Measurements from ENCODE around the gene C16orf96.
A peak's percentile ranks its signal among the peaks of the same experiment; 100 is the strongest.

C16orf96 gene

DNA sequence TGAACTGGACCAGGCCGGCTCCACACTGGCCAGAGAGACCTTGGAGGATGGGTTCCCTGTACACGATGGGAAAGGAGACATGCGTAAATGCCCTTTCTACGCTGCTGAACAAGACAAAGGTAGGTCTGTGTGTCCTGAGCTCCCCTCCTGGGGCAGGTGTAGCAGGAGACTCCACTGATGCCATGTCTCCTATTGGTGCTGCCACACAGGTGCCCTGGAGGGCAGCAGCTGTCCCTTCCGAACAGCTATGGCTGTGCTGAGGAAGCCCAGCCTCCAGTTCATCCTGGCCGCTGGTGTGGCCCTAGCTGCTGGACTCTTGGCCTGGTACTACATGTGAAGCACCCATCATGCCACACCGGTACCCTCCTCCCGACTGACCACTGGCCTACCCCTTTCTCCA, 46.7 kb upstream of the C16orf96 start:
- no peaks in the 10 kb centered on the region for H3K27me3 ChIP-seq (ENCODE audit: control insufficient read depth in 3 of 3, insufficient read depth in 3 of 3, low read depth in 1 of 3, low read length in 3 of 3)

DNA sequence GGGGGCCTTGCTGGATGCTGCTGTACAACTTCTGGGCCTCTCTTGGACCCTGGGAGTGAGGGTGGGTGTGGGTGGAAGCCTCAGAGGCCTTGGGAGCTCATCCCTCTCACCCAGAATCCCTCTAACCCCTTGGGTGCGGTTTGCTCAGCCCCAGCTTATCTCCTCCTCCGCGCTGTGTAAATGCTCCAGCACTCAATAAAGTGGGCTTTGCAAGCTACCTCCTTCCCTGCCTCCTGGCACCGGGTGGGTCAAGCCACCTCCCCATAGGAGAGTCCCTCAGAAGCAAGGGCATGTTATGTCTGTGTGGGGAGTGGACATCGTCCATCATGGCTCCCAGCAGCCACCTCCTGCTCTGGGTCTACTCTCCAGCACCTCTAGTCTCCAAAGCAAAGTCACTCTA, 46.0 kb upstream of the C16orf96 start:
- Histone ChIP-seq H3K14ac (ENCODE audit: low read length) (no peak overlapping the region), H2AFZ (ENCODE audit: low read length) (no peak overlapping the region), H3K4me2 (ENCODE audit: insufficient read depth, low read length, poor library complexity, severe bottlenecking) (no peak overlapping the region), H2AK5ac (ENCODE audit: low read depth, low read length) (no peak overlapping the region), H3K9me3 (replicated peaks in 1 of 2; ENCODE audit: control insufficient read depth in 2 of 2, insufficient read depth in 1 of 2, low read depth in 1 of 2, low read length in 2 of 2) (no peaks in the 10 kb centered on the region), H4K91ac (ENCODE audit: low read depth, low read length, poor library complexity) (no peak overlapping the region), H3K4ac (ENCODE audit: low read length) (no peak overlapping the region), H3K36me3 (replicated peaks in 1 of 2; ENCODE audit: control insufficient read depth in 2 of 2, insufficient read depth in 2 of 2, low read length in 2 of 2) (peaks cover 31 to 78% of the 10 kb centered on the region in 2 donors), H2BK15ac (ENCODE audit: low read length) (no peak overlapping the region), H3K4me3 (ENCODE audit: low read length in 2 of 2) (no peak overlapping the region), H3K9ac (ENCODE audit: low read depth, low read length, poor library complexity) (no peak overlapping the region), H3K27me3 (ENCODE audit: control insufficient read depth in 3 of 3, insufficient read depth in 3 of 3, low read depth in 1 of 3, low read length in 3 of 3) (no peaks in the 10 kb centered on the region), H2BK12ac (ENCODE audit: low read length) (no peak overlapping the region), H2BK120ac (ENCODE audit: low read depth, low read length) (no peak overlapping the region), H4K8ac (ENCODE audit: low read depth, low read length) (no peak overlapping the region), H3K27ac (replicated peaks; ENCODE audit: low read length) (no peak overlapping the region), H3K18ac (ENCODE audit: low read length) (no peak overlapping the region), H3K4me1 (ENCODE audit: control insufficient read depth in 2 of 2, insufficient read depth in 1 of 2, low read depth in 1 of 2, low read length in 2 of 2) (no peaks in the 10 kb centered on the region), H3K79me1 (ENCODE audit: low read depth, low read length) (no peaks in the 10 kb centered on the region), H2BK5ac (ENCODE audit: low read length) (peak overlapping the region; percentile 15), H3K23ac (ENCODE audit: low read depth, low read length, poor library complexity) (no peak overlapping the region)
- WGBS, 2 donors (ENCODE audit: extremely low coverage in 2 of 2, insufficient read length in 2 of 2, insufficient replicate concordance in 1 of 2): no CpG with 5 or more reads among the region's 5 CpGs
- DNase-seq (ENCODE audit: low spot score): no peak

More for the DNA sequence above, 46.7 kb upstream of the C16orf96 start:
- no peak overlapping the region for H4K8ac ChIP-seq (ENCODE audit: low read depth, low read length)
- no peak overlapping the region for H3K18ac ChIP-seq (ENCODE audit: low read length)
- no peak overlapping the region for H2BK5ac ChIP-seq (ENCODE audit: low read length)
- no peak overlapping the region for H2AK5ac ChIP-seq (ENCODE audit: low read depth, low read length)
- H2BK120ac ChIP-seq (ENCODE audit: low read depth, low read length): no peak overlapping the region
- no peak overlapping the region for H3K9ac ChIP-seq (ENCODE audit: low read depth, low read length, poor library complexity)
- no peak overlapping the region for H3K4me3 ChIP-seq (ENCODE audit: low read length in 2 of 2)
- H3K14ac ChIP-seq (ENCODE audit: low read length): no peak overlapping the region
- H3K36me3 ChIP-seq (replicated peaks in 1 of 2; ENCODE audit: control insufficient read depth in 2 of 2, insufficient read depth in 2 of 2, low read length in 2 of 2): peaks cover 31 to 76% of the 10 kb centered on the region in 2 donors
- no peaks in the 10 kb centered on the region for H3K4me1 ChIP-seq (ENCODE audit: control insufficient read depth in 2 of 2, insufficient read depth in 1 of 2, low read depth in 1 of 2, low read length in 2 of 2)
- DNase-seq (ENCODE audit: low spot score): no peak
- H2BK15ac ChIP-seq (ENCODE audit: low read length): no peak overlapping the region
- no peak overlapping the region for H3K23ac ChIP-seq (ENCODE audit: low read depth, low read length, poor library complexity)
- WGBS, 2 donors (ENCODE audit: extremely low coverage in 2 of 2, insufficient read length in 2 of 2, insufficient replicate concordance in 1 of 2): no CpG with 5 or more reads among the region's 8 CpGs
- no peaks in the 10 kb centered on the region for H3K9me3 ChIP-seq (replicated peaks in 1 of 2; ENCODE audit: control insufficient read depth in 2 of 2, insufficient read depth in 1 of 2, low read depth in 1 of 2, low read length in 2 of 2)
- no peak overlapping the region for H2BK12ac ChIP-seq (ENCODE audit: low read length)
- H3K79me1 ChIP-seq (ENCODE audit: low read depth, low read length): no peaks in the 10 kb centered on the region
- H4K91ac ChIP-seq (ENCODE audit: low read depth, low read length, poor library complexity): no peak overlapping the region
- no peak overlapping the region for H3K4me2 ChIP-seq (ENCODE audit: insufficient read depth, low read length, poor library complexity, severe bottlenecking)
- H3K27ac ChIP-seq (replicated peaks; ENCODE audit: low read length): no peak overlapping the region
- no peak overlapping the region for H2AFZ ChIP-seq (ENCODE audit: low read length)
- H3K4ac ChIP-seq (ENCODE audit: low read length): no peak overlapping the region

DNA sequence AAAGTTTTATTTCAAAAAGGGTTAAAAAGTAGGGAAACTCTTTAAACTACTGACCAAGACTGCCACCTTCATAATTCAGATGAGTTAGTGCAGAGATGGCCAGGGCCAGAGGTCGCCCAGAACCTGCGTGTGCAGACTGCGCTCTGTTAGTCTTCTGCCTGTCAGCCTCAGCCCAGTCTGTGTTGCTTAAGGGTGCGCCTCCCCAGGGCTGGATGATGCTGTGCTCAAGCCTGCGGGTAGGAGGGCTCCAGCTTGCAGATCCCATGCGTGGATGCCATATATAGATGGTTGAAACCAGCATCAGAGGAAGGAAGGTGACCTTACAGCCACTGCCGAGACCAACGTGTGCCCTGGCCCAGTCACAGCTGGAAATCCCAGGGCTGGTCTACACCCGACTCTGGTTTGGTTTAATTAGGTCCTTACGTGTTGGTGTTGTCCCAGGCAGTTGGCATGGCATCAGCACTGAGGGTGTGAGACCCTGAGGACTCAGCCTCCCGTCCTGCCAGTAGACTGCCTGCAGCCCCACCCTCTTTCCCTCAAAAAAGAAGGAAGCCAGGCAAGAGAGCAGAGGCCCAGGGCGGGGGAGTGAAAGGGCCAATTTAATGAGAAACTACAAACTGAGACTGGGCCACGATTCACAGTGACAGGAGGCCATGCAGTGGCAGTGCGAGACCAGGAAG, 45.3 kb upstream of the C16orf96 start:
- H3K36me3 ChIP-seq (replicated peaks in 1 of 2; ENCODE audit: control insufficient read depth in 2 of 2, insufficient read depth in 2 of 2, low read length in 2 of 2): peaks cover 31 to 78% of the 10 kb centered on the region in 2 donors
- no peak overlapping the region for H2AFZ ChIP-seq (ENCODE audit: low read length)
- H3K27me3 ChIP-seq (ENCODE audit: control insufficient read depth in 3 of 3, insufficient read depth in 3 of 3, low read depth in 1 of 3, low read length in 3 of 3): no peaks in the 10 kb centered on the region
- no peak overlapping the region for H2BK120ac ChIP-seq (ENCODE audit: low read depth, low read length)
- no peak overlapping the region for H3K14ac ChIP-seq (ENCODE audit: low read length)
- no peak overlapping the region for H3K4me2 ChIP-seq (ENCODE audit: insufficient read depth, low read length, poor library complexity, severe bottlenecking)
- no peak overlapping the region for H3K4me3 ChIP-seq (ENCODE audit: low read length in 2 of 2)
- H4K91ac ChIP-seq (ENCODE audit: low read depth, low read length, poor library complexity): no peak overlapping the region
- no peak overlapping the region for H3K18ac ChIP-seq (ENCODE audit: low read length)
- H3K27ac ChIP-seq (replicated peaks; ENCODE audit: low read length): no peak overlapping the region
- H3K23ac ChIP-seq (ENCODE audit: low read depth, low read length, poor library complexity): no peak overlapping the region
- H3K4me1 ChIP-seq (ENCODE audit: control insufficient read depth in 2 of 2, insufficient read depth in 1 of 2, low read depth in 1 of 2, low read length in 2 of 2): no peaks in the 10 kb centered on the region
- no CpG with 5 or more reads among the region's 14 CpGs for WGBS, 2 donors (ENCODE audit: extremely low coverage in 2 of 2, insufficient read length in 2 of 2, insufficient replicate concordance in 1 of 2)
- no peak for DNase-seq (ENCODE audit: low spot score)
- no peak overlapping the region for H4K8ac ChIP-seq (ENCODE audit: low read depth, low read length)
- no peak overlapping the region for H2BK5ac ChIP-seq (ENCODE audit: low read length)
- H3K79me1 ChIP-seq (ENCODE audit: low read depth, low read length): no peaks in the 10 kb centered on the region
- H3K4ac ChIP-seq (ENCODE audit: low read length): no peak overlapping the region
- H3K9me3 ChIP-seq (replicated peaks in 1 of 2; ENCODE audit: control insufficient read depth in 2 of 2, insufficient read depth in 1 of 2, low read depth in 1 of 2, low read length in 2 of 2): no peaks in the 10 kb centered on the region
- H3K9ac ChIP-seq (ENCODE audit: low read depth, low read length, poor library complexity): no peak overlapping the region
- H2BK15ac ChIP-seq (ENCODE audit: low read length): no peak overlapping the region
- H2AK5ac ChIP-seq (ENCODE audit: low read depth, low read length): no peak overlapping the region
- no peak overlapping the region for H2BK12ac ChIP-seq (ENCODE audit: low read length)

DNA sequence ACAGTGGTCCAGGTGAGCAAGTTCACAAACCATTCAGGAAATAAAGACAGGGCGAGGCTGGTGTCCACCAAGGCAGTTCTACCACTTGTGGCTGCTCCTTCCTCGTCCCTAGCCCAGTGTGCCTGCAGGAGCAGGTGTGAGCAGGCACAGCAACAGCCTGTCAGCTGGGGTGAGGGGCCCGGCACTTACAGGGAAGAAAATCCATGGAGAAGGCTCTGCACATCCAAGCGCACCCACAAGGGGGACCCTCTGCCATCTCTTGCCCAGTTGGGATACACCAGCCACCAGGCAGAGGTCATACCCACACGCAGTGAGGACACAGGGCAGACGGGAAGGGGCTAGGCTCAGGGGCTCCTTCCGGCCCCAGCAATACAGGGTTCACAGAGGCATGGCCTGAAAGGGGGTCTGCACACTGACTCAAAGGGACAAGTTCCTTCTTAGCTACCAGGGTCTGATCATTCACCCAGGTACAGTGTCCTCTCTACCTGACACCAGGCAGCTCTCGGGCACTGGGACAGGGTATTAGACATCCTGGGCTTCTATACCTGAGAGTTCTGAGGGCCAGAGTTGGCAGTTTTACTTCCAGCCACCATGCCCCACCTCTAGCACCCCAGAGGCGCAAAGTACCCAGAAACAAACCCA, 44.6 kb upstream of the C16orf96 start:
- no peak overlapping the region for H2BK5ac ChIP-seq (ENCODE audit: low read length)
- H3K79me1 ChIP-seq (ENCODE audit: low read depth, low read length): no peaks in the 10 kb centered on the region
- no peak overlapping the region for H3K23ac ChIP-seq (ENCODE audit: low read depth, low read length, poor library complexity)
- H2AFZ ChIP-seq (ENCODE audit: low read length): no peak overlapping the region
- H3K9ac ChIP-seq (ENCODE audit: low read depth, low read length, poor library complexity): no peak overlapping the region
- H4K8ac ChIP-seq (ENCODE audit: low read depth, low read length): no peak overlapping the region
- H3K4ac ChIP-seq (ENCODE audit: low read length): no peak overlapping the region
- no peak overlapping the region for H3K18ac ChIP-seq (ENCODE audit: low read length)
- H3K9me3 ChIP-seq (replicated peaks in 1 of 2; ENCODE audit: control insufficient read depth in 2 of 2, insufficient read depth in 1 of 2, low read depth in 1 of 2, low read length in 2 of 2): no peaks in the 10 kb centered on the region
- H3K27ac ChIP-seq (replicated peaks; ENCODE audit: low read length): no peak overlapping the region
- no peak overlapping the region for H3K4me2 ChIP-seq (ENCODE audit: insufficient read depth, low read length, poor library complexity, severe bottlenecking)
- peak; percentile 50 for DNase-seq (ENCODE audit: low spot score)
- H2AK5ac ChIP-seq (ENCODE audit: low read depth, low read length): no peak overlapping the region
- H3K27me3 ChIP-seq (ENCODE audit: control insufficient read depth in 3 of 3, insufficient read depth in 3 of 3, low read depth in 1 of 3, low read length in 3 of 3): no peaks in the 10 kb centered on the region
- H2BK15ac ChIP-seq (ENCODE audit: low read length): no peak overlapping the region
- no peak overlapping the region for H4K91ac ChIP-seq (ENCODE audit: low read depth, low read length, poor library complexity)
- H3K14ac ChIP-seq (ENCODE audit: low read length): no peak overlapping the region
- no peaks in the 10 kb centered on the region for H3K4me1 ChIP-seq (ENCODE audit: control insufficient read depth in 2 of 2, insufficient read depth in 1 of 2, low read depth in 1 of 2, low read length in 2 of 2)
- H3K36me3 ChIP-seq (replicated peaks in 1 of 2; ENCODE audit: control insufficient read depth in 2 of 2, insufficient read depth in 2 of 2, low read length in 2 of 2): peaks cover 31 to 77% of the 10 kb centered on the region in 2 donors
- H2BK120ac ChIP-seq (ENCODE audit: low read depth, low read length): no peak overlapping the region
- no CpG with 5 or more reads among the region's 9 CpGs for WGBS, 2 donors (ENCODE audit: extremely low coverage in 2 of 2, insufficient read length in 2 of 2, insufficient replicate concordance in 1 of 2)
- H2BK12ac ChIP-seq (ENCODE audit: low read length): no peak overlapping the region
- H3K4me3 ChIP-seq (ENCODE audit: low read length in 2 of 2): no peak overlapping the region
